PC-9 (cell line): ENCODE data around the gene C16orf86. TPM values are rescaled to one million over a fixed set of nuclear protein-coding genes. Genes with fewer than 3 reads are reported as not detected.
A peak's percentile ranks its signal among the peaks of the same experiment; 100 is the strongest.

Experiments
- BruUV-seq: library from RNA; stranded (reverse); fragments of 400-500 nt; replicated peaks from 2 replicates; lab custom pipeline; 2021; lab: Mats Ljungman, UMichigan
- CTCF ChIA-PET: fragments of 300-600 bp; sonication (Branson Sonifier 250); formaldehyde crosslinking; loops from one replicate; lab custom pipeline; 2022; ENCODE audit warnings: antibody characterized with exemption; lab: Charles Lee
- POLR2A ChIA-PET: fragments of 300-600 bp; sonication (Branson Sonifier 250); formaldehyde crosslinking; loops from one replicate; lab custom pipeline; 2022; ENCODE audit warnings: antibody characterized with exemption; ENCODE audit not compliant: unreplicated experiment; lab: Charles Lee
- DNase-seq, 2 experiments: peaks; one replicate each; pipeline versions ENCODE4 v3.0.0 to v3.0.0-alpha.2; 2015 to 2022; ENCODE audit warnings: mixed read lengths in 1 of 2
- H2AFZ ChIP-seq: fragments of 200-600 bp; sonication (generic); 2 replicates; pipeline ENCODE4 v1.8.1; 2017; ENCODE audit warnings: antibody characterized with exemption
- H3F3A ChIP-seq: fragments of 200-600 bp; sonication (generic); 2 replicates; pipeline ENCODE4 v1.8.1; 2017; ENCODE audit warnings: antibody characterized with exemption, mild to moderate bottlenecking, low read depth; ENCODE audit not compliant: insufficient read depth
- H3K27ac ChIP-seq: fragments of 200-600 bp; sonication (generic); 2 replicates; pipeline ENCODE4 v1.6.1; 2016; ENCODE audit warnings: mixed run types
- H3K27me3 ChIP-seq: fragments of 200-600 bp; sonication (generic); 2 replicates; pipeline ENCODE4 v1.6.1; 2016; ENCODE audit warnings: low read depth, mixed run types; ENCODE audit not compliant: insufficient read depth
- H3K36me3 ChIP-seq: fragments of 200-600 bp; sonication (generic); 2 replicates; pipeline ENCODE4 v1.6.1; 2016; ENCODE audit warnings: low read depth, mixed run types
- H3K4me1 ChIP-seq: fragments of 200-600 bp; sonication (generic); replicated peaks from 2 replicates; pipeline ENCODE4 v1.6.1; 2016; ENCODE audit warnings: mixed run types; ENCODE audit not compliant: insufficient read depth
- H3K4me2 ChIP-seq: fragments of 200-600 bp; sonication (generic); 2 replicates; pipeline ENCODE4 v1.6.1; 2017; ENCODE audit warnings: mixed run types
- H3K4me3 ChIP-seq: fragments of 200-600 bp; sonication (generic); 2 replicates; pipeline ENCODE4 v1.6.1; 2016; ENCODE audit warnings: mixed run types
- H3K79me2 ChIP-seq: fragments of 200-600 bp; sonication (generic); 2 replicates; pipeline ENCODE4 v1.6.1; 2017; ENCODE audit warnings: low read depth, mixed run types
- H3K9me2 ChIP-seq: fragments of 200-600 bp; sonication (generic); 2 replicates; pipeline ENCODE4 v1.8.1; 2017; ENCODE audit warnings: mild to moderate bottlenecking; ENCODE audit not compliant: insufficient read depth
- H3K9me3 ChIP-seq: fragments of 200-600 bp; sonication (generic); 2 replicates; pipeline ENCODE4 v1.8.1; 2016; ENCODE audit warnings: low read depth; ENCODE audit not compliant: insufficient read depth
- H4K20me1 ChIP-seq: fragments of 200-600 bp; sonication (generic); 2 replicates; pipeline ENCODE4 v1.8.1; 2017; ENCODE audit not compliant: insufficient read depth
- EZH2 ChIP-seq: fragments of 200-600 bp; sonication (generic); IDR thresholded peaks from 2 replicates; pipeline ENCODE4 v1.8.0; 2017; ENCODE audit warnings: antibody characterized with exemption, low read depth
- intact Hi-C: fragments of 100-400 bp; cut with micrococcal nuclease; formaldehyde crosslinking; loops from one replicate; pipeline ENCODE4 v1.10.0; 2022; ENCODE audit not compliant: unreplicated experiment
- total RNA-seq: library from RNA; stranded (reverse); gene quantifications from 2 replicates; pipeline ENCODE4 v1.2.3, GENCODE V29; 2021
- TF ChIP-seq, protein P1 (sequence below): fragments of 200-600 bp; sonication (generic); conservative IDR thresholded peaks from 2 replicates; pipeline ENCODE4 v1.6.1; 2017; ENCODE audit warnings: mixed run types, antibody characterized with exemption, mild to moderate bottlenecking, moderate library complexity

The C16orf86 gene
- total RNA-seq, 1 experiment from 2014 or later, result 0.46 TPM

DNA sequence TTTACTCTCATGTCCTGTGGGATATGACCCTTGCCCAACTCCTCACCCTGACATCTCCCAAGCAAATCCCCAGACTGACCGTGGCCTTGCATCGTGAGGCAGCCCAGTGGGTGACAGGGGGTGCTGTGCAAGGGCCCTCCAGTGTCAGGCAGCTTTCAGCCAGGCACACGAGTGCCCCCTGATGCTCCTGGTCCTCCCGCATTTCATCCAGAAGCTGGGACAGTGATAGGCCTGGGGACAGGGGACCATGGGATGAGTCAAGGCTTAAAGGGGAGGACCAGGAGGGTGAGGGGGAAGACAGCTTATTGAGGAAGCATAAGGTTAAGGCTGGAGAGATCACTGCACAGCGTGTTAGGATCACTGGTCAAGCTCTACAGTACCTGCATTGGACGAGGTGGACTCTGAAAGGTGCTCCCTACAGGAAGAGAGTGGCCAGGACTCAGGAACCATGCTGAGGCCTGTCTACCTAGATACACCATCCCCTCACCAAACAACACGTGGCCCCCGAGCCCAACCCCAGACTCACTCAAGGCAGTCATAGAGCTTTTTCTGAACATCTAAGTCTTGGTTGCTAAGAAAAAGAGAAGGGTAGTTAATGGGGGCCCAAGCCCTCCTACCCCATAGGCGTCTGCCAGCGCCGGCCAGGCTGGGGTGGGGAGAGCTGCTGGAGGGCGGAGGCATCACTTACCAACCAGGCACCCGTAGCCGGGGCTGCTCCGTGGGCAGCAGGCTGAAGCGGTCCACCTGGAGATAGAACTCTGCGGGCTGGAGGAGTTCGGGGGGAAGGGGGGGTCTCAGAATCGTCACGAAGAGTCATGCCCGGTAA is 7.6 kb upstream of the C16orf86 start:
- Histone ChIP-seq H3K36me3 (no peaks in the 10 kb centered on the region), H3K4me3 (peak overlapping the region; percentile 97), H3K4me1 (peaks cover 7% of the 10 kb centered on the region), H3K79me2 (peaks cover 8% of the 10 kb centered on the region), H3K9me3 (no peaks in the 10 kb centered on the region), H3K27me3 (0 out of 2 replicates have a peak, but pooled peaks cover 4% of the 10 kb centered on the region), H3K27ac (no peak overlapping the region), H4K20me1 (no peaks in the 10 kb centered on the region), H3K9me2 (no peaks in the 10 kb centered on the region), H2AFZ (peak overlapping the region; percentile 100), H3F3A (peaks cover 9% of the 10 kb centered on the region), H3K4me2 (peak overlapping the region; percentile 90)
- POLR2A ChIA-PET, result interaction anchor here (0.5 to 0.6 kb wide), 2 partner anchors 172 to 425 kb away, joined by 6 to 8 read pairs; no protein-coding TSS in a partner anchor
- intact Hi-C loops, result no loop called here
- TF ChIP-seq, protein P1, sequence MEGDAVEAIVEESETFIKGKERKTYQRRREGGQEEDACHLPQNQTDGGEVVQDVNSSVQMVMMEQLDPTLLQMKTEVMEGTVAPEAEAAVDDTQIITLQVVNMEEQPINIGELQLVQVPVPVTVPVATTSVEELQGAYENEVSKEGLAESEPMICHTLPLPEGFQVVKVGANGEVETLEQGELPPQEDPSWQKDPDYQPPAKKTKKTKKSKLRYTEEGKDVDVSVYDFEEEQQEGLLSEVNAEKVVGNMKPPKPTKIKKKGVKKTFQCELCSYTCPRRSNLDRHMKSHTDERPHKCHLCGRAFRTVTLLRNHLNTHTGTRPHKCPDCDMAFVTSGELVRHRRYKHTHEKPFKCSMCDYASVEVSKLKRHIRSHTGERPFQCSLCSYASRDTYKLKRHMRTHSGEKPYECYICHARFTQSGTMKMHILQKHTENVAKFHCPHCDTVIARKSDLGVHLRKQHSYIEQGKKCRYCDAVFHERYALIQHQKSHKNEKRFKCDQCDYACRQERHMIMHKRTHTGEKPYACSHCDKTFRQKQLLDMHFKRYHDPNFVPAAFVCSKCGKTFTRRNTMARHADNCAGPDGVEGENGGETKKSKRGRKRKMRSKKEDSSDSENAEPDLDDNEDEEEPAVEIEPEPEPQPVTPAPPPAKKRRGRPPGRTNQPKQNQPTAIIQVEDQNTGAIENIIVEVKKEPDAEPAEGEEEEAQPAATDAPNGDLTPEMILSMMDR, result no peak
- no peak for TF ChIP-seq EZH2
- CTCF ChIA-PET, result no interaction called here
- no TSS peak for BruUV-seq
- DNase-seq, result no peak

DNA sequence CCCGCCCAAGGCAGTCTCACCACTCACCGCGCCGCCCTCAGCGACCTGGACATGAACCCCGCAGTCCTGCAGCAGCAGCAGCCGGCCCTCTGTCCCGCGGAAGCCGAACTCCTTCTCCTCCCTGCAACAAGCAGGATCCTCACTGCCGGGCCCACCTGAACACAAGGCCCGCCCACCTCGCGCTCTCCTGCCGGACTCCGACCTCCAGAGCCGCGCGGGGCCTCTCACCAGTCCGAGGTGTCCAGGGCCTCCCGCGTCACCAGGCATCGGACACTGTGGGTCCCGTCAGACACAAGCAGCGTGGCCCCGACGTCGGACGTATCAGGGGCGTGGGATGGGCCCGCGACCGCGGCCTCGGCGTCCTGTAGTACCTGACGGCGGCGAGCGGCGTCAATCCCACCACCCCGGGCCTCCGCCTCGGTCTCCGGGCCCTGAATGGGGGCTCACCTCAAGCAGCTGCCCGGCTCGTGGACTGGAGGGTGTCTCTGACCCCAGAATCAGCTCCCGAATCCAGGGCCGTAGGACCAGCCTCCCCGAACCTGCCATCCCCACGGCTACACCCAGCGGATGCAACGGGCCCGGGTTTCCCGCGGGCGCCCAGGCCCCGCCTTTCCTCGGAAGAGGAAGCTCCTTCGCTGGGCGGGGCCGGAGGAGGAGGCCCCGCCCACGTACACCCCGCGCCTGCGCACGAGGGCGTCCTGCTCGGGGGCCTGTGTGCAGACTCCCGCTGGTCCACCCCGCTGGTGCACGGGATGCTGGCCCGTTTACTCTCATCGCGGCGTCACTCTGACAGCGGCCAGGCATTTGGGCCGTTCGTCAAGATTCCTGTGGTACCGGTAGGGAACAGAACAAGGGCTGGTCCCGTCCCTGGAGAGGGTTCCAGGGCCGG is 6.7 kb upstream of the C16orf86 start, which contains the start of gene ACD:
Gene ACD, minus strand, starts transcription at position 586 of the 889 bp plus-strand sequence. Its CDS starts 40 bp downstream, at position 546.
- Histone ChIP-seq H3K79me2 (peaks cover 8% of the 10 kb centered on the region), H3K27me3 (no peaks in the 10 kb centered on the region), H3K36me3 (no peaks in the 10 kb centered on the region), H4K20me1 (no peaks in the 10 kb centered on the region), H3K4me2 (peak within 1 kb of the TSS; percentile 90), H3F3A (peaks cover 9% of the 10 kb centered on the region), H3K9me3 (no peaks in the 10 kb centered on the region), H3K9me2 (no peaks in the 10 kb centered on the region), H3K4me3 (peak within 1 kb of the TSS; percentile 97), H2AFZ (peak within 1 kb of the TSS; percentile 100), H3K4me1 (peaks cover 7% of the 10 kb centered on the region), H3K27ac (peak within 1 kb of the TSS; percentile 52)
- peak; percentile 81 to 91 for DNase-seq
- TF ChIP-seq, protein P1, result no peak
- no peak for TF ChIP-seq EZH2
- BruUV-seq, result TSS peak; percentile 33
- ChIA-PET POLR2A (interaction anchor here (0.5 to 0.6 kb wide), 7 partner anchors 9 to 482 kb away, joined by 3 to 14 read pairs (median 3); no protein-coding TSS in a partner anchor), CTCF (interaction anchor here (0.6 to 1.0 kb wide), 4 partner anchors 9 to 339 kb away, joined by 3 to 5 read pairs (median 3); no protein-coding TSS in a partner anchor)
- intact Hi-C loops, result loop anchor here (2.0 kb wide), 2 partner anchors 97 to 139 kb away; partner anchors contain the start of gene CTCF

DNA sequence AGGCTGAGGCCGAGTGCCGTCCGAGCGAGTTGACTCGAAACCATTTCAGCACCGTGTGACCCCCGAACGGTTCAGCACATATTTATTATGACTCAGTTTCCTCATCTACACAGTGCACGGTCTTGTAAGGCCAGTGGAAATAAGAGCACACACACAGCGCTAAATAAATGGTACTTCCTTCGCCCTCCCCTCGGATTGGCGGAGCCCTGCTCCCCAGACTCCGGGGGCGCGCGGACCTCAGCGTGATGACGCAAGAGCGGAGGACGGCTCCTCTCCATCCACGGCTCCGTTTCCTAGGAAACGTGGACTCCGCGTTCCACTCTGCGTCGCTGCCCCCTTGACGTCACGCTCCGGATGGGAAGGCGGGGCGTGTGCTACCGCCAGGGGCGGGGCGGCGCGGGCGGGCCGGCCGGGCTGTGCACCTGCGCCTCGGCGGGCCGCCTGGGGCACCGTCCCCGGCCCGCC is 6.0 kb upstream of the C16orf86 start, which contains the start of gene PARD6A:
Gene PARD6A, plus strand, starts transcription at position 397 of the 465 bp plus-strand sequence. CDS start 79 bp downstream, outside the sequence.
- intact Hi-C loops, result loop anchor here (2.0 kb wide), 2 partner anchors 98 to 140 kb away; partner anchors contain the start of gene CTCF
- no peak for TF ChIP-seq EZH2
- TF ChIP-seq, protein P1, result no peak
- H3F3A ChIP-seq, result peaks cover 9% of the 10 kb centered on the region
- H3K79me2 ChIP-seq, result peaks cover 8% of the 10 kb centered on the region
- H3K4me1 ChIP-seq, result peaks cover 7% of the 10 kb centered on the region
- ChIA-PET CTCF (interaction anchor here (0.6 to 1.0 kb wide), 3 partner anchors 140 to 338 kb away, joined by 3 to 5 read pairs (median 3); no protein-coding TSS in a partner anchor), POLR2A (interaction anchor here (0.5 to 0.6 kb wide), 2 partner anchors 9 to 97 kb away, joined by 3 to 4 read pairs; no protein-coding TSS in a partner anchor)
- peak within 1 kb of the TSS; percentile 97 for H3K4me3 ChIP-seq
- H2AFZ ChIP-seq, result peak within 1 kb of the TSS; percentile 100
- peak within 1 kb of the TSS; percentile 52 for H3K27ac ChIP-seq
- H3K9me3 ChIP-seq, result no peaks in the 10 kb centered on the region
- no peaks in the 10 kb centered on the region for H3K27me3 ChIP-seq
- H3K9me2 ChIP-seq, result no peaks in the 10 kb centered on the region
- no peaks in the 10 kb centered on the region for H4K20me1 ChIP-seq
- TSS peak; percentile 48 for BruUV-seq
- H3K36me3 ChIP-seq, result no peaks in the 10 kb centered on the region
- DNase-seq, result peak; percentile 79 to 87
- peak within 1 kb of the TSS; percentile 90 for H3K4me2 ChIP-seq
